Thyroid gland (tissue), 4 donors: ENCODE data around the gene TCF12.

Source experiments
- POLR2A ChIP-seq, 2 donors: fragments of 450-650 bp; IDR thresholded peaks; one replicate each; pipeline ENCODE4 v1.6.1; 2017; ENCODE audit warnings: antibody characterized with exemption in 2 of 2, mild to moderate bottlenecking in 2 of 2, moderate library complexity in 1 of 2
- TF ChIP-seq, protein P1 (sequence below), 6 experiments: fragments of 200-600 bp in 3 of 6; fragments of 450-650 bp in 3 of 6; sonication (generic) in 3 of 6; IDR thresholded peaks; one replicate each; pipeline ENCODE4 v1.5.1; 2016 to 2019; ENCODE audit warnings: antibody characterized with exemption in 6 of 6, mild to moderate bottlenecking in 2 of 6, inconsistent platforms in 1 of 6, moderate library complexity in 1 of 6

- TF ChIP-seq, protein P1, sequence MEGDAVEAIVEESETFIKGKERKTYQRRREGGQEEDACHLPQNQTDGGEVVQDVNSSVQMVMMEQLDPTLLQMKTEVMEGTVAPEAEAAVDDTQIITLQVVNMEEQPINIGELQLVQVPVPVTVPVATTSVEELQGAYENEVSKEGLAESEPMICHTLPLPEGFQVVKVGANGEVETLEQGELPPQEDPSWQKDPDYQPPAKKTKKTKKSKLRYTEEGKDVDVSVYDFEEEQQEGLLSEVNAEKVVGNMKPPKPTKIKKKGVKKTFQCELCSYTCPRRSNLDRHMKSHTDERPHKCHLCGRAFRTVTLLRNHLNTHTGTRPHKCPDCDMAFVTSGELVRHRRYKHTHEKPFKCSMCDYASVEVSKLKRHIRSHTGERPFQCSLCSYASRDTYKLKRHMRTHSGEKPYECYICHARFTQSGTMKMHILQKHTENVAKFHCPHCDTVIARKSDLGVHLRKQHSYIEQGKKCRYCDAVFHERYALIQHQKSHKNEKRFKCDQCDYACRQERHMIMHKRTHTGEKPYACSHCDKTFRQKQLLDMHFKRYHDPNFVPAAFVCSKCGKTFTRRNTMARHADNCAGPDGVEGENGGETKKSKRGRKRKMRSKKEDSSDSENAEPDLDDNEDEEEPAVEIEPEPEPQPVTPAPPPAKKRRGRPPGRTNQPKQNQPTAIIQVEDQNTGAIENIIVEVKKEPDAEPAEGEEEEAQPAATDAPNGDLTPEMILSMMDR (IDR thresholded peaks at IDR 0.05) = no peak
- no peak for TF ChIP-seq POLR2A (IDR thresholded peaks at IDR 0.05)
These were observed 384.3 kb downstream of the TCF12 start for GRCh38 chr15:57302640-57303257.
